D721Med (cell line): ENCODE results near the gene REPS2.

ENCODE experiments used
- DNase-seq: peaks from one replicate; pipeline ENCODE4 v3.0.0; 2011; ENCODE audit warnings: low spot score; ENCODE audit not compliant: insufficient read length
- FAIRE-seq: peaks from 2 replicates; lab custom pipeline; 2011; peaks lifted over from hg19 to GRCh38; lab: Jason Lieb, UNC
- TF ChIP-seq, protein P1 (sequence below): IDR thresholded peaks from 2 replicates; pipeline ENCODE4 v1.5.1; 2012; ENCODE audit warnings: mild to moderate bottlenecking, control low read depth; ENCODE audit not compliant: insufficient read depth; ENCODE audit errors: missing control alignments

Gene REPS2

DNA sequence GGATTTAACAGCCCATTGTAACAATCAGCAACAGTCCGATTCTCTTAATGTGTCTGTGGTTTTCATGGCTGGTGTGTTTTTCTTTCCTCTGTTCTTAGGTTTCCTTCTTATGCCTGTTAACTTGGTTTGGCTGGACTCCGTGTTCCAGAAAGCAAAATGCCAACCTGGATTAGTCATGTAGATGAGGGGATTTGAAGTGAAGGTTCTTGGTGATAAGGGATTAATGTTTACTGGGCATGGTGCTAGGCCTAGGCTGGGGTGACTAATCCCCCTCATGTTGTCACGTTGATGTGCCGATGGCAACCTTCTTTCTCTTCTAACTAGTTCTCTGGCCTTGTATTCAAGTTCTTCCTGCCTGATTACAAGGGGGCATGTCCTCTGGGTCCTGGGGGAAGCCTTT lies 85.9 kb downstream of the REPS2 start:
- FAIRE-seq (no peak), DNase-seq (no peak)
- TF ChIP-seq, protein P1, sequence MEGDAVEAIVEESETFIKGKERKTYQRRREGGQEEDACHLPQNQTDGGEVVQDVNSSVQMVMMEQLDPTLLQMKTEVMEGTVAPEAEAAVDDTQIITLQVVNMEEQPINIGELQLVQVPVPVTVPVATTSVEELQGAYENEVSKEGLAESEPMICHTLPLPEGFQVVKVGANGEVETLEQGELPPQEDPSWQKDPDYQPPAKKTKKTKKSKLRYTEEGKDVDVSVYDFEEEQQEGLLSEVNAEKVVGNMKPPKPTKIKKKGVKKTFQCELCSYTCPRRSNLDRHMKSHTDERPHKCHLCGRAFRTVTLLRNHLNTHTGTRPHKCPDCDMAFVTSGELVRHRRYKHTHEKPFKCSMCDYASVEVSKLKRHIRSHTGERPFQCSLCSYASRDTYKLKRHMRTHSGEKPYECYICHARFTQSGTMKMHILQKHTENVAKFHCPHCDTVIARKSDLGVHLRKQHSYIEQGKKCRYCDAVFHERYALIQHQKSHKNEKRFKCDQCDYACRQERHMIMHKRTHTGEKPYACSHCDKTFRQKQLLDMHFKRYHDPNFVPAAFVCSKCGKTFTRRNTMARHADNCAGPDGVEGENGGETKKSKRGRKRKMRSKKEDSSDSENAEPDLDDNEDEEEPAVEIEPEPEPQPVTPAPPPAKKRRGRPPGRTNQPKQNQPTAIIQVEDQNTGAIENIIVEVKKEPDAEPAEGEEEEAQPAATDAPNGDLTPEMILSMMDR = no peak

DNA sequence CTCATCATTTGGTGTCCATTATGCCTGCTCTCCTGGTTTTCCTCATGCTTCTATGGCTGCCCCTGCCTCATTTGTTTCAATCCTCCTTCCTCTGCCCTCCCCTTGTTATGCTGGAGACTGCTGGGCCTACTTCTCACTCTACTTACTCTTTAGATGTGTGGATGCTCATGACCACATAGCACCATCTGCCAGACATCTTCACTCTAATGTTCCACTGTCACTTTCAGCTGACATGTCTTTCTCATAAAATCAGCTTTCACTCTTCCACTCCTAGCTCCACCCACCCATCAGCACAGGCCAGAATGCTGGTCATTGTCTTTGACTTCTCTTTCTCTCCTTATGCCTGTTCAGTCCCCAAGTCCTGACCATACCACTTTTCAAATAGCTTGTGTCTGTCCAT lies 86.8 kb downstream of the REPS2 start:
- no peak for FAIRE-seq

DNA sequence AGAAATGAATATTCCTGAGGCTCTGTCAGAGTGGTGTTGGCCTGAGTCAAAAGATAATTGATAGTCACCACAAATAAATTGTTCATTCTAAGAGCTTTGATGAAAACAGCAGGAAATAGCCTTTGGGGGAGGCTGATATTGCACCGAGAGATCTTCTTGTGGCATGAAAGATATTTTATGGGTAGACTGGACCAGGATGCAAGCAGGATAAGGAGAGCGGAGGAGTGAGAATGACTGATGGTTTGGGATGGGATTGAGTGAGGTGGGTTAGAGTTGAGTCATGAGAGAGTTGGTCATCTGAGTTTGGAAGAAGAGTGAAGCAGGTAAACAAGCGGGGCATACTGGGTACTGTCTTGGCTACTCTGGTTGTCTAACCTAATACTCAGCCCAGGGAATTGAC lies 88.7 kb downstream of the REPS2 start:
- TF ChIP-seq, protein P1 = no peak
- no peak for FAIRE-seq
- DNase-seq = no peak

More for the DNA sequence above, 86.8 kb downstream of the REPS2 start:
- DNase-seq = no peak
- TF ChIP-seq, protein P1 = no peak

DNA sequence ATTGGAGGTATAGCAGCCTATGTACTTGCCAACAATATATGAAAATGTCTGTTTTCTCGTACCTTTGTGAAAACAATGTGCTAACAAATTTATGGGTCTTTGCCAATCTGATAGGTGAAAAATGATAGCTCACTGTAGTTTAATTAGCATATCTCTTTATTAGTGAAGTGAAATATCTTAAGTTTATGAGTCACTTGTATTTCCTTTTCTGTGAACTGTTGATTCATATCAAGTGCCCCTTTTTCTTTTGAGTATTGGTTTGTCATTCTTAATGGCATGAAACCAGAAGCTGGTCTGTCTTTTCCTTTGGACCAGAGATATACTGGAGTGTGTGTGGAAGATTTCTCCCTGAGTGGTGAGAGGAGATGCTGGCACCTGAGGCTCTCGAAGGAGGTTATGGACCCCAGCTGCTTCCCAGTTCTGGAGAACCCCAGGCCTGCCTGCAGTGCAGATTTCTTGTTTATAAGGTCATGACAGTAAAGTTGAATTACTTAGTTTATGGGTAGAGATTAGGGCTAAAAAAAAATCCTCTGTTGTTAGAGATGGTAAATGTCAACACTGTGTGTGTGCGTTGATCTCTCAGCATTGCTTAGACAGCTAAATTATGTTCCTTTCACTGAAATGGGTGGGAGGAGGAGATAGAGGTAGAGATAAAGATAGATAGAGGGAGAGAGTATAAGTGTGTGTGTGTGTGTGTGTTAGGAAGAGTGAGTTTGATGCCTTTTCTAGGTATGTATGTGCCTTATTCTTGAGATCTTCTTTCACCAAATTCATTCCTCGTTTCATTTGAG lies 89.9 kb downstream of the REPS2 start:
- TF ChIP-seq, protein P1 = no peak
- FAIRE-seq (no peak), DNase-seq (no peak)

DNA sequence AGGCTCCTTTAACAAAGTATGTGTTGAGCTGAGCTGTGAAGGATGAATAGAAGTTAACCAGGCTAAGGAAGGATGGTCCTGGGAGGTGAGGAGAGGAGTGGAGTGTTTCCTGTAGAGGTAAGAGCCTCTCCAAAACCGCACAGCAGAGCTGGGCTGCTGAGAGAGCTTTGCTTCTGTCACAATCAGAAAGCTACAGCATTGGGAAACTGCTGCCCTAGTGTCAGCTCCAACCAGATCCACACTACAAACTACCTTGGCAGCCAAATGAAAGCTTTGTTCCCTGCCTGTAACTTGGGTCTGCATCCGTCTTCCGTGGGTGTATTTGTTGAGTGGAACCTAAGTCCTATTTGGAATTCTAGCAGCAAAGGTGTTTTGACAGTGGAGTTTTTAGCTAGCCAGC lies 91.8 kb downstream of the REPS2 start:
- FAIRE-seq (no peak), DNase-seq (no peak)
- TF ChIP-seq, protein P1 = no peak

DNA sequence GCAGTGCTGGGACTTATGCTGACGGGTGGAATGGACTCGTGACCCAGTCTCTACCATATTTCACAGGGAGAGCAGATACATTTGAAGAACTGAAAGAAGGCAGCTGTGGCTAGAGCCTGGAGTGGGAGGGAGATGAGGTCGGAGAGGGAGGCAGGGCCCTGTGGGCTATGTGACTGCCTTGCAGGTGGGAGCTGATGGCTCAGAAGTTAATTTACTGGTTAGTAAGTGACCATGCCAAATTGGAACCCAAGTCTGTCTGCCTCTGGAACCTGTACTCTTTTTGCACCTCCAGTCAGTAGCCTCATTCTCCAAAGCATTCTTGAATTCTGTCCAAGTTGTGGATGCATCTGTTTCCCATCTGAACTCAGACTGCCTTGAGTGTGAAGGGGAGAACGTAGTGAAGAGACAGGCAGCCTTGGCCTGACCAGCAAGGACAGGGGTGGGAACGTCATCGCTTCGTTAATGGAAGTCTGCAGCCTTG lies 92.3 kb downstream of the REPS2 start:
- FAIRE-seq (no peak), DNase-seq (no peak)
- TF ChIP-seq, protein P1 = no peak

DNA sequence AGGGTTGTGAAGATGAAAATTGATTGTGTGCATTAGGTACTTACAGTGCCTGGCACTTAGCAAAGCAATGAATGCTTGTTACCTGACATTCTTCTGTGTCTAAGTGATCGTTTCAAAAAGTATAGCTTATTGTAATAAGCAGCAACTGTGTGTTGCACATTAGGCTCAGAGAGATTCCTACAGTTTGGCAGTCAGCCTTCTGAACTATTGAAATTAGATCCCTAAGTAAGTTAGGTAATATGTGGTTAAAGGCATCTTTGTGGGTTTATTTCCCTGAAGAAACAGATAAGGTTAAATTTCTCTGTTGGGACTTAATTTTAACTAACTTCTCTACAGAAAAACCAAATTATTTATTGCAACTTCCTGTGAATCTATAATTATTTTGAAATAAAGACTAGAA lies 93.4 kb downstream of the REPS2 start:
- TF ChIP-seq, protein P1 = no peak
- DNase-seq (no peak), FAIRE-seq (no peak)
